Tracheal epithelial cell (primary cell): Measurements from ENCODE around the gene ATP5PD. TPM values are rescaled to one million over a fixed set of nuclear protein-coding genes. Genes with fewer than 3 reads are reported as not detected.

ENCODE experiments used
- total RNA-seq: library from RNA; depleted of rRNA; stranded (reverse); fragments of >200 nt; gene quantifications from 2 replicates; pipeline ENCODE4 v1.2.1, GENCODE V29; 2014

The ATP5PD gene
- 266 and 320 TPM in 2 replicates for total RNA-seq

DNA sequence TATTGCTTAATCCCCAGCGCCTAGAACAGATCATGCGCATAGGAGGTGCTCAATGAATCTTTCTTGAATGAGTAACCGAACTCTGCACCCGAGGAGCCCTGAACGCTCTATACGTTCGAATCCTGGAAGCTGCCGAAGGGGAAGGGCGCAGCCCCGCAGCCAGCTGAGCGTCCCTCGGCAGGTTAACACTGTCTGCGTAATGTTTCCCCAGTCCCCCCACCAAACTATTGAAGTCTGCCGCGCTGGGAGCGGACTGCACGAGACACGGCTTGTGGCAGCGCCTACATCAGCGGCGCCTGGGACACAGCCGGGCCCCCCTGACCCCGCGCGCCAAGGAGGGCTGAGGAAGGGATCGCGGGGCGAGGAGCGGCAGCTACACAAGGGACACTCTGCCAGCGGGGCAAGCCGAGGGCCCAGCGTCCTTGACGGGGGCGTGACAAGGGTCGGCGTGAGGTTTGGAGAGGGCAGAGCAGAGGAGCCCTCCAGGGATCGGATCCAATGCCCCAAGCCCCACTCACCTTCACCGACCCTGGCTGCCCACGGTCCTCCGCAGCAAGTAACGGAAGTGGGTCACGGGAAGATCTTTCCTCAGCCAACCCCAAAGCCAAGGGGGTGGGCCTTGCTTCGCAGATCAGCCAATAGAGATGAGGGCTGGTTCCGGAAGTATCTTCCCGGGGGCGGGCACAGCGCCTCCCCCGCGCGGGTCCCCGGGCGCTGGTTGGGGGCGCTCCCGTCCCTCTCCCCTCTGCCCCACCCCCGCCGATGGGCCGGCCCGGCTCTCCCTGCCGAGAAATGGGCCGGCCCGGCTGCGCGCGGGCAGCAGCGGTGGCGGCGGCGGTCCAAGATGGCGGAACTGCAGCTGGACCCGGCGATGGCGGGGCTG, at the start of gene ATP5PD, which contains the start of gene KCTD2:
TSS of gene ATP5PD (minus strand) at position 563 of the 883 bp plus-strand sequence. CDS start 4,319 bp downstream, outside the sequence.
TSS of gene KCTD2 (plus strand) at position 819 of the 883 bp plus-strand sequence. CDS start at position 845, 26 bp downstream.

DNA sequence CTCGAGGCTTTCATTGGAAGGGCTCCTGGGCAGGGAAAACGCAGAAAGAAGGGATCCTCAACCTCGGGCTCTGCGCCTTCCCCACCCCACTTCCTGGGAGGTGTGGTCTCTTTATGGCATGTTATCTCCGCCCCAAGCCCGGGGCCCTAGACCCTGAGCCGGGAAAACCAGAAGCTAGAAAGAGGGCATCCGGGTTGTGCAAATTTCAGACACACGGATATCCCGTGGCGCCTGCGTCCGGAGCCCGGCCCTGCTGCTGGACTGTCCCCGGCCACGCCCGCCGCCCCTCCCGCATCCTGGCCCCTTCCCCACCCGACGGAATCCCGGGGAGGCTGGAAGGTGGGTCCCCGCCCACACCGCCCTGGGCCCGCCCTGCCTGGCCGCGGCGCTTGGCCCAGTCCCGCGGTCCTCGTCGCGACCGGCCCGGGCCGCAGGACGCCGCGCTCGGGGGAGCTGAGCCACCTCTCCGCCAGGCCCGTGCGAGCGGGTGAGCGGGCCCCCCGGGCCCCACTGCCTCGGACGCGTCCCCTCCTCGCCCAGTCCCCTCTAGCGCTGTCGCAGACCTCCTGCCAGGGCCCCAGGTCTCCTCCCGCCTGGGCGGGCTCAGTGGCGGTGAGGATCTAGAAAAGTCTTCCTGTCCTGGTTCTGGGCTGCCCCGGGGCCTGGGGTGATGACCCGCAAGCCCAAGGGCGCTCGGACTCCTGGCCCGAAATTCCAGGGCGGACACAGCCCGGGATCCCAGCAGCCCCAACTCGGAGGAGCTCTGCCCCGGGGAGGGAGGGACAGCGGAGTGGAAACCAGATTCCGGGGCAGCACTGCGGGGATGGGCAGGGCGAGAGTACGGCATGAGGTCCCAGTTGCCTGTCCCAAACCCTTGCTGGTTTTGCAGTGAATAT, 41.0 kb upstream of the ATP5PD start, which contains the start of gene SLC16A5:
TSS of gene SLC16A5 (plus strand) at position 397 of the 896 bp plus-strand sequence. CDS start 5,683 bp downstream, outside the sequence.

GRCh38 chr17:75012346-75013091, 34.2 kb downstream of the ATP5PD start, which contains the start of gene MRPL58:
Gene MRPL58 (plus strand): TSS chr17:75012670. CDS start chr17:75012687, 17 bp downstream.

Other genes with a start within 250 kb of the ATP5PD start
- gene GRIN2C, start 187.1 kb downstream of the ATP5PD start, total RNA-seq: not detected in 2 replicates
- gene FDXR, start 174.0 kb downstream of the ATP5PD start, total RNA-seq: 32.0 and 43.7 TPM in 2 replicates
- 0.21 and 0.24 TPM in 2 replicates for gene FADS6, start 153.3 kb downstream of the ATP5PD start, total RNA-seq
- 1.3 and 1.9 TPM in 2 replicates for gene USH1G, start 123.7 kb downstream of the ATP5PD start, total RNA-seq
- not detected in 2 replicates for gene OTOP2, start 122.7 kb downstream of the ATP5PD start, total RNA-seq
- gene OTOP3, start 111.1 kb downstream of the ATP5PD start, total RNA-seq: not detected in 2 replicates
- gene HID1, start 74.2 kb downstream of the ATP5PD start, total RNA-seq: 2.4 and 3.4 TPM in 2 replicates
- gene CDR2L, start 59.3 kb downstream of the ATP5PD start, total RNA-seq: 8.5 and 23.4 TPM in 2 replicates
- 27.7 and 33.7 TPM in 2 replicates for gene MRPL58, start 34.3 kb downstream of the ATP5PD start, total RNA-seq
- gene KCTD2, start 256 bp upstream of the ATP5PD start, total RNA-seq: 8.7 and 10.4 TPM in 2 replicates
- gene SLC16A5, start 41.0 kb upstream of the ATP5PD start, total RNA-seq: 23.1 and 37.3 TPM in 2 replicates
- gene ARMC7, start 63.0 kb upstream of the ATP5PD start, total RNA-seq: 1.2 and 1.7 TPM in 2 replicates
- gene NT5C, start 84.8 kb upstream of the ATP5PD start, total RNA-seq: 67.5 and 73.3 TPM in 2 replicates
- gene JPT1, start 107.5 kb upstream of the ATP5PD start, total RNA-seq: 256 and 280 TPM in 2 replicates
- gene SUMO2, start 136.0 kb upstream of the ATP5PD start, total RNA-seq: 100 and 101 TPM in 2 replicates
- gene NUP85, start 158.7 kb upstream of the ATP5PD start, total RNA-seq: 24.5 and 35.7 TPM in 2 replicates
- 9.6 and 18.1 TPM in 2 replicates for gene GGA3, start 214.6 kb upstream of the ATP5PD start, total RNA-seq
- 69.3 and 72.5 TPM in 2 replicates for gene MRPS7, start 214.9 kb upstream of the ATP5PD start, total RNA-seq
- gene MIF4GD, start 224.3 kb upstream of the ATP5PD start, total RNA-seq: 16.4 and 29.0 TPM in 2 replicates
- gene SLC25A19, start 242.5 kb upstream of the ATP5PD start, total RNA-seq: 8.2 and 14.3 TPM in 2 replicates